Measurements from ENCODE around the gene FGD3.

The FGD3 gene

GRCh38 chr9:92948632-92949031 lies 1.3 kb downstream of the FGD3 start:
- no peak for TF ChIP-seq CTCF (conservative IDR thresholded peaks at IDR 0.05; ENCODE audit: low read depth, low read length)
- no peak overlapping the region for H3K4me3 ChIP-seq (ENCODE audit: low read length)
- DNase-seq (ENCODE audit: low read depth), result no peak

GRCh38 chr9:92949266-92949982 lies 2.1 kb downstream of the FGD3 start:
- no peak for DNase-seq (ENCODE audit: low read depth)
- no peak overlapping the region for H3K4me3 ChIP-seq (ENCODE audit: low read length)
- TF ChIP-seq CTCF (conservative IDR thresholded peaks at IDR 0.05; ENCODE audit: low read depth, low read length), result no peak

GRCh38 chr9:92950359-92950955 lies 3.1 kb downstream of the FGD3 start:
- DNase-seq (ENCODE audit: low read depth), result no peak
- TF ChIP-seq CTCF (conservative IDR thresholded peaks at IDR 0.05; ENCODE audit: low read depth, low read length), result no peak
- H3K4me3 ChIP-seq (ENCODE audit: low read length), result no peak overlapping the region

- DNase-seq (ENCODE audit: low read depth), result no peak
- TF ChIP-seq CTCF (conservative IDR thresholded peaks at IDR 0.05; ENCODE audit: low read depth, low read length), result no peak
- H3K4me3 ChIP-seq (ENCODE audit: low read length), result no peak overlapping the region
Observed at GRCh38 chr9:92952906-92953610, 5.7 kb downstream of the FGD3 start.

GRCh38 chr9:92954049-92954861 lies 6.9 kb downstream of the FGD3 start:
- TF ChIP-seq CTCF (conservative IDR thresholded peaks at IDR 0.05; ENCODE audit: low read depth, low read length), result no peak
- H3K4me3 ChIP-seq (ENCODE audit: low read length), result no peak overlapping the region
- DNase-seq (ENCODE audit: low read depth), result no peak

GRCh38 chr9:92954886-92955285 lies 7.6 kb downstream of the FGD3 start:
- no peak overlapping the region for H3K4me3 ChIP-seq (ENCODE audit: low read length)
- TF ChIP-seq CTCF (conservative IDR thresholded peaks at IDR 0.05; ENCODE audit: low read depth, low read length), result no peak
- DNase-seq (ENCODE audit: low read depth), result no peak

All from retinal pigment epithelial cell (primary cell).